ENCODE measurements around the gene MAFB. TPM values are rescaled to one million over a fixed set of nuclear protein-coding genes. Genes with fewer than 3 reads are reported as not detected.

Gene MAFB
- total RNA-seq, 2 experiments from 2014 or later = 0.09 to 0.40 TPM

- Mint-ChIP-seq H3K27ac (no peak overlapping the region), H3K9me3 (ENCODE audit: low read depth) (no peaks in the 10 kb centered on the region), H3K27me3 (peaks cover 14% of the 10 kb centered on the region), H3K4me1 (no peaks in the 10 kb centered on the region), H3K36me3 (no peaks in the 10 kb centered on the region), H3K4me3 (no peak overlapping the region)
- DNase-seq (no peak), ATAC-seq (no peak)
- CTCF ChIA-PET = no interaction called here
These were observed 18.8 kb downstream of the MAFB start for GRCh38 chr20:40670253-40670652.

GRCh38 chr20:40669692-40670091 is 19.3 kb downstream of the MAFB start:
- Mint-ChIP-seq H3K9me3 (ENCODE audit: low read depth) (no peaks in the 10 kb centered on the region), H3K27me3 (peaks cover 9% of the 10 kb centered on the region), H3K36me3 (no peaks in the 10 kb centered on the region), H3K4me1 (no peaks in the 10 kb centered on the region), H3K4me3 (no peak overlapping the region), H3K27ac (no peak overlapping the region)
- CTCF ChIA-PET = no interaction called here
- DNase-seq (no peak), ATAC-seq (no peak)

GRCh38 chr20:40668449-40669228 is 20.4 kb downstream of the MAFB start:
- Mint-ChIP-seq H3K4me1 (no peaks in the 10 kb centered on the region), H3K9me3 (ENCODE audit: low read depth) (no peaks in the 10 kb centered on the region), H3K27ac (no peak overlapping the region), H3K4me3 (no peak overlapping the region), H3K27me3 (peaks cover 2% of the 10 kb centered on the region), H3K36me3 (no peaks in the 10 kb centered on the region)
- no peak for ATAC-seq
- CTCF ChIA-PET = no interaction called here
- DNase-seq = no peak

- H3K27me3 Mint-ChIP-seq = no peaks in the 10 kb centered on the region
- H3K4me1 Mint-ChIP-seq = no peaks in the 10 kb centered on the region
- H3K27ac Mint-ChIP-seq = no peak overlapping the region
- DNase-seq (no peak), ATAC-seq (no peak)
- no peak overlapping the region for H3K4me3 Mint-ChIP-seq
- CTCF ChIA-PET = no interaction called here
- no peaks in the 10 kb centered on the region for H3K9me3 Mint-ChIP-seq (ENCODE audit: low read depth)
- no peaks in the 10 kb centered on the region for H3K36me3 Mint-ChIP-seq
These were observed 21.5 kb downstream of the MAFB start for GRCh38 chr20:40667503-40667902.

GRCh38 chr20:40666336-40666735 is 22.7 kb downstream of the MAFB start:
- Mint-ChIP-seq H3K4me1 (no peaks in the 10 kb centered on the region), H3K27me3 (no peaks in the 10 kb centered on the region), H3K9me3 (ENCODE audit: low read depth) (no peaks in the 10 kb centered on the region), H3K27ac (no peak overlapping the region), H3K4me3 (no peak overlapping the region), H3K36me3 (no peaks in the 10 kb centered on the region)
- CTCF ChIA-PET = no interaction called here
- no peak for DNase-seq
- no peak for ATAC-seq

- Mint-ChIP-seq H3K4me1 (no peaks in the 10 kb centered on the region), H3K27me3 (no peaks in the 10 kb centered on the region), H3K4me3 (no peak overlapping the region), H3K9me3 (ENCODE audit: low read depth) (no peaks in the 10 kb centered on the region), H3K36me3 (no peaks in the 10 kb centered on the region), H3K27ac (no peak overlapping the region)
- CTCF ChIA-PET = no interaction called here
- no peak for DNase-seq
- no peak for ATAC-seq
These were observed 24.1 kb downstream of the MAFB start for GRCh38 chr20:40664891-40665290.

- Mint-ChIP-seq H3K27me3 (no peaks in the 10 kb centered on the region), H3K4me1 (no peaks in the 10 kb centered on the region), H3K9me3 (ENCODE audit: low read depth) (no peaks in the 10 kb centered on the region), H3K36me3 (no peaks in the 10 kb centered on the region), H3K4me3 (no peak overlapping the region), H3K27ac (no peak overlapping the region)
- DNase-seq (no peak), ATAC-seq (no peak)
- CTCF ChIA-PET = no interaction called here
These were observed 24.8 kb downstream of the MAFB start for GRCh38 chr20:40663991-40664880.

- H3K27me3 Mint-ChIP-seq = no peaks in the 10 kb centered on the region
- H3K27ac Mint-ChIP-seq = no peak overlapping the region
- H3K9me3 Mint-ChIP-seq (ENCODE audit: low read depth) = no peaks in the 10 kb centered on the region
- no peaks in the 10 kb centered on the region for H3K4me1 Mint-ChIP-seq
- DNase-seq = no peak
- H3K36me3 Mint-ChIP-seq = no peaks in the 10 kb centered on the region
- no peak for ATAC-seq
- CTCF ChIA-PET = no interaction called here
- H3K4me3 Mint-ChIP-seq = no peak overlapping the region
These were observed 25.7 kb downstream of the MAFB start for GRCh38 chr20:40663304-40663790.

- no peaks in the 10 kb centered on the region for H3K36me3 Mint-ChIP-seq
- DNase-seq (no peak), ATAC-seq (no peak)
- H3K9me3 Mint-ChIP-seq (ENCODE audit: low read depth) = no peaks in the 10 kb centered on the region
- no peaks in the 10 kb centered on the region for H3K4me1 Mint-ChIP-seq
- CTCF ChIA-PET = no interaction called here
- H3K27ac Mint-ChIP-seq = no peak overlapping the region
- H3K4me3 Mint-ChIP-seq = no peak overlapping the region
- H3K27me3 Mint-ChIP-seq = no peaks in the 10 kb centered on the region
These were observed 29.5 kb downstream of the MAFB start for GRCh38 chr20:40659567-40659966.

- Mint-ChIP-seq H3K4me3 (no peak overlapping the region), H3K27me3 (no peaks in the 10 kb centered on the region), H3K27ac (no peak overlapping the region), H3K4me1 (no peaks in the 10 kb centered on the region), H3K36me3 (no peaks in the 10 kb centered on the region), H3K9me3 (ENCODE audit: low read depth) (no peaks in the 10 kb centered on the region)
- DNase-seq = no peak
- ATAC-seq = no peak
- CTCF ChIA-PET = no interaction called here
These were observed 30.5 kb downstream of the MAFB start for GRCh38 chr20:40658509-40658908.

GRCh38 chr20:40657526-40657925 is 31.5 kb downstream of the MAFB start:
- no peaks in the 10 kb centered on the region for H3K9me3 Mint-ChIP-seq (ENCODE audit: low read depth)
- H3K27me3 Mint-ChIP-seq = no peaks in the 10 kb centered on the region
- H3K4me3 Mint-ChIP-seq = no peak overlapping the region
- DNase-seq (no peak), ATAC-seq (no peak)
- H3K4me1 Mint-ChIP-seq = no peaks in the 10 kb centered on the region
- CTCF ChIA-PET = no interaction called here
- no peaks in the 10 kb centered on the region for H3K36me3 Mint-ChIP-seq
- H3K27ac Mint-ChIP-seq = no peak overlapping the region

- H3K4me1 Mint-ChIP-seq = no peaks in the 10 kb centered on the region
- DNase-seq = no peak
- CTCF ChIA-PET = interaction anchor here (1.0 kb wide), 1 partner anchor 25 kb away, joined by 3 read pairs; no protein-coding TSS in a partner anchor
- ATAC-seq = no peak
- H3K27ac Mint-ChIP-seq = no peak overlapping the region
- no peaks in the 10 kb centered on the region for H3K9me3 Mint-ChIP-seq (ENCODE audit: low read depth)
- H3K4me3 Mint-ChIP-seq = no peak overlapping the region
- H3K36me3 Mint-ChIP-seq = no peaks in the 10 kb centered on the region
- H3K27me3 Mint-ChIP-seq = peaks cover 2% of the 10 kb centered on the region
These were observed 33.6 kb downstream of the MAFB start for GRCh38 chr20:40655451-40655850.

- no peak overlapping the region for H3K4me3 Mint-ChIP-seq
- H3K27me3 Mint-ChIP-seq = peaks cover 2% of the 10 kb centered on the region
- H3K9me3 Mint-ChIP-seq (ENCODE audit: low read depth) = no peaks in the 10 kb centered on the region
- no peak for ATAC-seq
- no peaks in the 10 kb centered on the region for H3K4me1 Mint-ChIP-seq
- CTCF ChIA-PET = interaction anchor here (1.0 kb wide), 1 partner anchor 24 kb away, joined by 3 read pairs; no protein-coding TSS in a partner anchor
- H3K36me3 Mint-ChIP-seq = no peaks in the 10 kb centered on the region
- H3K27ac Mint-ChIP-seq = no peak overlapping the region
- no peak for DNase-seq
These were observed 34.2 kb downstream of the MAFB start for GRCh38 chr20:40654876-40655275.

All from activated CD8-positive, alpha-beta memory T cell treated with anti-CD3 and anti-CD28 coated beads, Interleukin-2, amount 10 ng/mL, durations not matched to agents 7 days and 5 days (primary cell).